D721Med (cell line): ENCODE data around the gene STPG4.
"Not testable (repeated sequence)": the region's sequence is repeated elsewhere in the genome, so short reads cannot be mapped to it uniquely, and the experiment has no call there.

ENCODE experiments used
- DNase-seq: peaks from one replicate; pipeline ENCODE4 v3.0.0; 2011; ENCODE audit warnings: low spot score; ENCODE audit not compliant: insufficient read length
- FAIRE-seq: peaks from 2 replicates; lab custom pipeline; 2011; peaks lifted over from hg19 to GRCh38; lab: Jason Lieb, UNC
- TF ChIP-seq, protein P1 (sequence below): IDR thresholded peaks from 2 replicates; pipeline ENCODE4 v1.5.1; 2012; ENCODE audit warnings: mild to moderate bottlenecking, control low read depth; ENCODE audit not compliant: insufficient read depth; ENCODE audit errors: missing control alignments

Gene STPG4

GRCh38 chr2:47195148-47195547, 40.0 kb upstream of the STPG4 start:
- TF ChIP-seq, protein P1, sequence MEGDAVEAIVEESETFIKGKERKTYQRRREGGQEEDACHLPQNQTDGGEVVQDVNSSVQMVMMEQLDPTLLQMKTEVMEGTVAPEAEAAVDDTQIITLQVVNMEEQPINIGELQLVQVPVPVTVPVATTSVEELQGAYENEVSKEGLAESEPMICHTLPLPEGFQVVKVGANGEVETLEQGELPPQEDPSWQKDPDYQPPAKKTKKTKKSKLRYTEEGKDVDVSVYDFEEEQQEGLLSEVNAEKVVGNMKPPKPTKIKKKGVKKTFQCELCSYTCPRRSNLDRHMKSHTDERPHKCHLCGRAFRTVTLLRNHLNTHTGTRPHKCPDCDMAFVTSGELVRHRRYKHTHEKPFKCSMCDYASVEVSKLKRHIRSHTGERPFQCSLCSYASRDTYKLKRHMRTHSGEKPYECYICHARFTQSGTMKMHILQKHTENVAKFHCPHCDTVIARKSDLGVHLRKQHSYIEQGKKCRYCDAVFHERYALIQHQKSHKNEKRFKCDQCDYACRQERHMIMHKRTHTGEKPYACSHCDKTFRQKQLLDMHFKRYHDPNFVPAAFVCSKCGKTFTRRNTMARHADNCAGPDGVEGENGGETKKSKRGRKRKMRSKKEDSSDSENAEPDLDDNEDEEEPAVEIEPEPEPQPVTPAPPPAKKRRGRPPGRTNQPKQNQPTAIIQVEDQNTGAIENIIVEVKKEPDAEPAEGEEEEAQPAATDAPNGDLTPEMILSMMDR, result peak; percentile 7

GRCh38 chr2:47194410-47194809, 39.3 kb upstream of the STPG4 start:
- no peak for DNase-seq
- no peak for FAIRE-seq
- TF ChIP-seq, protein P1, result no peak

More at GRCh38 chr2:47195148-47195547, 40.0 kb upstream of the STPG4 start:
- DNase-seq (no peak), FAIRE-seq (no peak)

DNA sequence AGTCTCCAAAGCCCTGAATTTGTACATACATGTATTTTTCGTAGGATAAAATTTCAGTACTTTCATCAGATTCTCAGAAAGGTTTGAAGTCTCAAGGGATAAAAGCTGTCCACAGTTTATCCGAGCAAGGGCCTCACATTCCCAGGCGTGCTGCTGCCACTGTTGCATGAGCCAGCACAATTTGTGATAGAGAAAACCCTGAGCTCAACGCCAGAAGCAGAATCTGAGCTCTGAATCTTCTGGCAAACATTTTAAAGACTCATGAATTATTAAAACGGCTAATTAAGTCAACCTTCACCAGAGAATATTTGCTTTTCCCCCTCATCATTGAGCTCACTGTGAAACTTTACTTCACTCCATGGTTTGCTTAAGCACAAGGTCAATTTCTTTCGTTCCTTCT, 38.5 kb upstream of the STPG4 start:
- TF ChIP-seq, protein P1, result no peak
- no peak for FAIRE-seq

DNA sequence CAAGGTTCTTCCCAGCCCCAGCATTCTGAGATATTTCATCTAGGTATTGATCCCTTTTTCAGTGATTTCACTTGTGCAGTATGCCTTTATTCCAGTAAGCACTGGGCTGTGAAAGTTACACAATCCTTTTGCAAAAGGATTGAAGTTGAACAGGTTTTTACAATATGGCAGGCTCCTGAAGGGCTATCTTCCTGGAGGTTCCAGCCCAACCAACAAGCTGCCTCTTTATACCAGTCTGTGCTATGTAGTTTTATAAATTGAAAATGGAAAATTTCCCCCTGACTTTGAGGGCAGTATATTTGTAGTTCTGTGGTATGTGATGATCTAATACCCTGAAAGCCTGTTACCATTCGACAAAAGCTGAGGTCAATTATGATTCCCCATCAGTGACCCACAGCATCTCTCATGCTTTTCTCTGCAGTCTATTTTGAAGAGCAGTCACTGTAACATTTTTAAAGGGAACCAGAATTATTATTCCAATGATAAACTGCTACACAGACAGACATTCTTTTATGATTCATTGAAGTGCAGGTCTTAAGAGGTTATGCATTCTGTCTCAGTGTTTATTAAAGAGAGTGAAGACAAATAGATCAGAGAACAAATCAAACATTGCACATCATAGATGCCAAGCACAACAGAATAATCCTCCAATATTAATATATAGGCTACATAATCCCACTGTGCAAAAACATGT, 35.2 kb upstream of the STPG4 start:
- FAIRE-seq (no peak), DNase-seq (no peak)

More for the DNA sequence above, 38.5 kb upstream of the STPG4 start:
- no peak for DNase-seq

DNA sequence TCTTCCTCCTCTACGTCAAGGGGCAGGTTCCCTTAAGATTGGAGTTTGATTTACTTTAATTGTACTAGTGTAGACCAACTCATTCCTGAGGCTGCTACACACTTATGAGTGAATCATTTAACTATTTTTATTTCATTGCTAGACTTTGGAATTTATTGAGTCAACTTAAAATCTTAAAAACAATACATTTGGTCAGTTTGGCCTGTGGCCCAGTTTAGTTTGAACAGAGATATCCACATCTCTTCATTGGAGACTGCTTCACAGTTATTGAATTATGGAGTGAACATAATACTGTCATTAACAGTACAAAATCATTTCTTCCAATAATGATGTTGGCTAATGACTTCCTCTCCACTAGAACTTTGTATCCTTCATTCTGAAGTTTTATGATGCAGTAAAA, 34.5 kb upstream of the STPG4 start:
- TF ChIP-seq, protein P1, result no peak
- FAIRE-seq (no peak), DNase-seq (no peak)

More for the DNA sequence above, 35.2 kb upstream of the STPG4 start:
- TF ChIP-seq, protein P1, result no peak

- TF ChIP-seq, protein P1, result no peak
- FAIRE-seq (no peak), DNase-seq (no peak)
Measured at GRCh38 chr2:47187069-47187468, 32.0 kb upstream of the STPG4 start.

DNA sequence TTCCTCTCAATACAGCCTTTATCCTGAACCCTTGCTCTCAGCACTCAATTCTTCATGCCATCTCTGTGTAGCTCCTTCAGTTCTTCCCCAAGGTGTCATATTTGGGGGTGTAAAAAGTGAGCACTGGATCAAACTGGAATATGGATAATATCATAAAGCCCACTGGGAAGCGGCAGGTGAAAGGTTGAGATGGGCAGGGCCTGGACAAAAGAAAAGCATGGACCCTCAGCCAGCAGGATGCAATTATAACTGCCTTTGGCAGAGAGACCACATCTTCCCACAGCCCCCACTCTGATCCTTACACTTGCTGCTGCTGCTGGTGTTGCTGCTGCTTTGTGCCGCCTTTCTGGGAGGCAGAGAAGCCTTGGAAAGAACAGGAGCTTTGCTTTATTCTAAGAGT, 31.2 kb upstream of the STPG4 start:
- TF ChIP-seq, protein P1, result no peak
- DNase-seq, result no peak
- no peak for FAIRE-seq

DNA sequence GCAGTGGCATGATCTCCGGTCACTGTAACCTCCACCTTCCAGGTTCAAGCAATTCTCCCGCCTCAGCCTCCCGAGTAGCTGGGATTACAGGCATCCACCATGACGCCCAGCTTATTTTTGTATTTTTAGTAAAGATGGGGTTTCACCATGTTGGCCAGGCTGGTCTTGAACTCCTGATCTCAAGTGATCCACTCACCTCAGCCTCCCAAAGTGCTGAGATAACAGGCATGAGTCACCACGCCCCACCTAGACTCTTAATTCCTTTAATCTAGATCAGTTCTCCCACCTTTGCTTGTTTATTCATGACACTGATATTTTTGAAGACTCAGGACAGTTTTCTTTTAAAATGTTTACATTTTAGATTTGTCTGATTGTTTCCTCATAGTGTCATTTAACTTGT, 30.0 kb upstream of the STPG4 start:
- not testable (repeated sequence) for DNase-seq, FAIRE-seq
